HepG2 (cell line): ENCODE results near the gene EPN2. TPM values are rescaled to one million over a fixed set of nuclear protein-coding genes. Genes with fewer than 3 reads are reported as not detected.

Experiments
- ADNP ChIP-seq: sonication (generic); formaldehyde crosslinking; IDR thresholded peaks from 2 replicates; pipeline ENCODE4 v1.4.0; 2020; ENCODE audit warnings: missing genetic modification reagents
- DMAP1 ChIP-seq: IDR thresholded peaks from 2 replicates; pipeline ENCODE4 v1.6.1; 2016
- DNMT3B ChIP-seq: conservative IDR thresholded peaks from 2 replicates; pipeline ENCODE4 v1.6.1; 2016; ENCODE audit warnings: missing biosample characterization, control low read depth
- ELF3 ChIP-seq: IDR thresholded peaks from 2 replicates; pipeline ENCODE4 v1.6.1; 2016; ENCODE audit warnings: missing genetic modification reagents, missing compliant biosample characterization
- FOXA3 ChIP-seq: IDR thresholded peaks from 2 replicates; pipeline ENCODE4 v1.6.1; 2016; ENCODE audit warnings: missing genetic modification reagents, missing compliant biosample characterization
- GZF1 ChIP-seq: sonication (generic); formaldehyde crosslinking; IDR thresholded peaks from 2 replicates; pipeline ENCODE4 v1.5.1; 2020; ENCODE audit warnings: mild to moderate bottlenecking, missing genetic modification reagents
- JUNB ChIP-seq: sonication (generic); formaldehyde crosslinking; IDR thresholded peaks from 2 replicates; pipeline ENCODE4 v1.8.0; 2022; ENCODE audit warnings: missing genetic modification reagents, mild to moderate bottlenecking, borderline replicate concordance
- PPARG ChIP-seq: conservative IDR thresholded peaks from 2 replicates; pipeline ENCODE4 v1.6.1; 2016; ENCODE audit warnings: missing biosample characterization, missing genetic modification reagents
- TBX3 ChIP-seq: fragments of 450-650 bp; IDR thresholded peaks from 2 replicates; pipeline ENCODE4 v1.6.1; 2017; ENCODE audit warnings: antibody characterized with exemption, mild to moderate bottlenecking, inconsistent platforms, borderline replicate concordance
- TCF7 ChIP-seq: sonication (generic); IDR thresholded peaks from 2 replicates; pipeline ENCODE4 v1.6.1; 2016; ENCODE audit warnings: antibody characterized with exemption, low read depth
- TOPORS ChIP-seq: sonication (generic); formaldehyde crosslinking; IDR thresholded peaks from 2 replicates; pipeline ENCODE4 v1.8.0; 2023; ENCODE audit warnings: mild to moderate bottlenecking, missing genetic modification reagents
- YEATS4 ChIP-seq: sonication (generic); formaldehyde crosslinking; IDR thresholded peaks from 2 replicates; pipeline ENCODE4 v1.4.0; 2020; ENCODE audit warnings: missing genetic modification reagents, borderline replicate concordance
- ZNF143 ChIP-seq: sonication (generic); formaldehyde crosslinking; IDR thresholded peaks from 2 replicates; pipeline ENCODE4 v1.4.0; 2020; ENCODE audit warnings: missing genetic modification reagents
- ZNF589 ChIP-seq: sonication (generic); formaldehyde crosslinking; conservative IDR thresholded peaks from 2 replicates; pipeline ENCODE4 v1.8.0; 2022; ENCODE audit warnings: mild to moderate bottlenecking, moderate library complexity, missing genetic modification reagents
- ZNF772 ChIP-seq: sonication (generic); formaldehyde crosslinking; IDR thresholded peaks from 2 replicates; pipeline ENCODE4 v1.5.0; 2020; ENCODE audit warnings: mild to moderate bottlenecking, missing genetic modification reagents
- polyA plus RNA-seq, 8 experiments: library from polyadenylated mRNA; depleted of rRNA in 3 of 8; stranded (reverse) in 7 of 8; unstranded in 1 of 8; fragments of >200 nt; fragmentation: Illumina TruSeq in 4 of 8; extraction: Trizol in 4 of 8; gene quantifications; 2 replicates each; pipeline versions ENCODE4 v1.2.1 to v1.2.3, GENCODE V29; 2011 to 2016; ENCODE audit warnings: low read depth in 4 of 8, missing spikeins in 1 of 8, mixed read lengths in 1 of 8; ENCODE audit not compliant: insufficient read depth in 1 of 8
- total RNA-seq, 5 experiments: library from RNA; depleted of rRNA; stranded (reverse); fragments of >200 nt; fragmentation: Illumina TruSeq; extraction: Trizol; gene quantifications; 2 replicates each; pipeline ENCODE4 v1.2.3, GENCODE V29; 2016; ENCODE audit warnings: low read depth in 1 of 5
- TF ChIP-seq, protein P1 (sequence below): sonication (generic); formaldehyde crosslinking; IDR thresholded peaks from 2 replicates; pipeline ENCODE4 v1.4.0; 2020; ENCODE audit warnings: missing genetic modification reagents
- TF ChIP-seq, protein P2 (sequence below): sonication (generic); formaldehyde crosslinking; IDR thresholded peaks from 2 replicates; pipeline ENCODE4 v1.5.1; 2020; ENCODE audit warnings: mild to moderate bottlenecking, missing genetic modification reagents
- TF ChIP-seq, protein P3 (sequence below): IDR thresholded peaks from 2 replicates; pipeline ENCODE4 v1.6.1; 2016; ENCODE audit warnings: low read depth
- TF ChIP-seq, protein P4 (sequence below): sonication (generic); formaldehyde crosslinking; IDR thresholded peaks from 2 replicates; pipeline ENCODE4 v1.4.0; 2020; ENCODE audit warnings: missing genetic modification reagents, borderline replicate concordance

The EPN2 gene
- total and polyA plus RNA-seq, 2 of the 13 experiments (the other 11 are each of a cell fraction or from before 2014, with no cell fraction given) = 7.8 to 19.2 TPM

DNA sequence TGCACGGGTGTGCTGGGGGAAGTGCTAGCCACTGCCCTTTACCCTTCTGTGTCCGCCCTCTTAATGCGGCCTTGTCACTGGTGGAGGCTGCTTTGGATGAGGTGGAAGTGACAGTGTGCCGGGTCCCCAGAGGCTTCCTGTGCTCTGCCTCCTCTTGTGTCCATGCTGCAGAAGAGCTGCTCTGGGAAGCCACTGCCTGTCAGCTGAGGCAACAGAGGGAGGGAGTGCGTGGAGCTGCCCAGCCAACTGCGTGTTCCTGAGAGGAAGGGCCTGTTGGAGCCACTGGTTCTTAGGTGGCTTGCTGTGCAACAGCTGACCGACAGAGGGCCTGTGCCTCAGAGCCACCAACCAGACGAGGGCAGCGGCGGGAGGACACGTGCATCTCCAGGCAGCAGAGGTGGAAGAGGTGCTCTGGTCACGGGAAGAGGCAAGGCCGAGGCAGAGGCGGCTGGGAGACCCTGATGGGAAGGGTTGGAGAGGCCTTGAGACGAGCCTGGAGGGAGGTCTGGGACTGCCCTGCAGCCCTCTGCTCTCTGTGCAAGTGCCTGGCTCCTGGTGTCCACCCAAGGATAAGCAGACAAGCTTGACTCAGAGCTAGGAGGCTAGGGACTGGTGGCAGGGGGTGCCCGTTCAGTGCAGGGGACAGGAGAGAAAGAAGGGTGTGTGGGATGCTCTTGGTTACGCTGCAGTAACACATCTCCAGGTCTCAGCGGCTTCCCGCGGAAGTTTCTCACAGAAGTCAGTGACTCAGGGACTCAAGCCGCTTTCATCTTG, 100.0 kb downstream of the EPN2 start (continued):
- TF ChIP-seq DNMT3B = no peak
- TF ChIP-seq TBX3 = peak; percentile 18; the same call in 1 of the 2 replicates
- no peak for TF ChIP-seq FOXA3
- TF ChIP-seq YEATS4 = no peak; the same call in 1 of the 2 replicates
- TF ChIP-seq ZNF772 = no peak; the same call in 1 of the 2 replicates
- TF ChIP-seq DMAP1 (CRISPR knock-in tag) = no peak; the same call in 1 of the 2 replicates
- no peak for TF ChIP-seq ADNP (CRISPR knock-in tag)
- no peak for TF ChIP-seq TCF7
- TF ChIP-seq, protein P1, sequence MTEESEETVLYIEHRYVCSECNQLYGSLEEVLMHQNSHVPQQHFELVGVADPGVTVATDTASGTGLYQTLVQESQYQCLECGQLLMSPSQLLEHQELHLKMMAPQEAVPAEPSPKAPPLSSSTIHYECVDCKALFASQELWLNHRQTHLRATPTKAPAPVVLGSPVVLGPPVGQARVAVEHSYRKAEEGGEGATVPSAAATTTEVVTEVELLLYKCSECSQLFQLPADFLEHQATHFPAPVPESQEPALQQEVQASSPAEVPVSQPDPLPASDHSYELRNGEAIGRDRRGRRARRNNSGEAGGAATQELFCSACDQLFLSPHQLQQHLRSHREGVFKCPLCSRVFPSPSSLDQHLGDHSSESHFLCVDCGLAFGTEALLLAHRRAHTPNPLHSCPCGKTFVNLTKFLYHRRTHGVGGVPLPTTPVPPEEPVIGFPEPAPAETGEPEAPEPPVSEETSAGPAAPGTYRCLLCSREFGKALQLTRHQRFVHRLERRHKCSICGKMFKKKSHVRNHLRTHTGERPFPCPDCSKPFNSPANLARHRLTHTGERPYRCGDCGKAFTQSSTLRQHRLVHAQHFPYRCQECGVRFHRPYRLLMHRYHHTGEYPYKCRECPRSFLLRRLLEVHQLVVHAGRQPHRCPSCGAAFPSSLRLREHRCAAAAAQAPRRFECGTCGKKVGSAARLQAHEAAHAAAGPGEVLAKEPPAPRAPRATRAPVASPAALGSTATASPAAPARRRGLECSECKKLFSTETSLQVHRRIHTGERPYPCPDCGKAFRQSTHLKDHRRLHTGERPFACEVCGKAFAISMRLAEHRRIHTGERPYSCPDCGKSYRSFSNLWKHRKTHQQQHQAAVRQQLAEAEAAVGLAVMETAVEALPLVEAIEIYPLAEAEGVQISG (CRISPR knock-in tag) = peak; percentile 87
- peak; percentile 66; the same call in 1 of the 2 replicates for TF ChIP-seq TOPORS (CRISPR knock-in tag)
- no peak for TF ChIP-seq JUNB
- TF ChIP-seq GZF1 (CRISPR knock-in tag) = no peak
- TF ChIP-seq ELF3 (CRISPR knock-in tag) = 0 out of 2 replicates have a peak, but pooled peaks have one; percentile 51
- TF ChIP-seq, protein P2, sequence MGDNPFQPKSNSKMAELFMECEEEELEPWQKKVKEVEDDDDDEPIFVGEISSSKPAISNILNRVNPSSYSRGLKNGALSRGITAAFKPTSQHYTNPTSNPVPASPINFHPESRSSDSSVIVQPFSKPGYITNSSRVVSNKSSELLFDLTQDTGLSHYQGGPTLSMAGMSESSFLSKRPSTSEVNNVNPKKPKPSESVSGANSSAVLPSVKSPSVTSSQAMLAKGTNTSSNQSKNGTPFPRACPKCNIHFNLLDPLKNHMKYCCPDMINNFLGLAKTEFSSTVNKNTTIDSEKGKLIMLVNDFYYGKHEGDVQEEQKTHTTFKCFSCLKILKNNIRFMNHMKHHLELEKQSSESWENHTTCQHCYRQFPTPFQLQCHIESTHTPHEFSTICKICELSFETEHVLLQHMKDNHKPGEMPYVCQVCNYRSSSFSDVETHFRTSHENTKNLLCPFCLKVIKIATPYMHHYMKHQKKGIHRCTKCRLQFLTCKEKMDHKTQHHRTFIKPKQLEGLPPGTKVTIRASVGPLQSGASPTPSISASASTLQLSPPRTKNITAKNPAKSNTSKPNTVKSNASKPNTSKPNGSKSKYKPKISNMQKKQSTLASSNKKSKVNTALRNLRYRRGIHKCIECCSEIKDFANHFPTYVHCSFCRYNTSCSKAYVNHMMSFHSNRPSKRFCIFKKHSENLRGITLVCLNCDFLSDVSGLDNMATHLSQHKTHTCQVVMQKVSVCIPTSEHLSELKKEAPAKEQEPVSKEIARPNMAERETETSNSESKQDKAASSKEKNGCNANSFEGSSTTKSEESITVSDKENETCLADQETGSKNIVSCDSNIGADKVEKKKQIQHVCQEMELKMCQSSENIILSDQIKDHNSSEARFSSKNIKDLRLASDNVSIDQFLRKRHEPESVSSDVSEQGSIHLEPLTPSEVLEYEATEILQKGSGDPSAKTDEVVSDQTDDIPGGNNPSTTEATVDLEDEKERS (CRISPR knock-in tag) = no peak
- no peak for TF ChIP-seq PPARG
- TF ChIP-seq, protein P3, sequence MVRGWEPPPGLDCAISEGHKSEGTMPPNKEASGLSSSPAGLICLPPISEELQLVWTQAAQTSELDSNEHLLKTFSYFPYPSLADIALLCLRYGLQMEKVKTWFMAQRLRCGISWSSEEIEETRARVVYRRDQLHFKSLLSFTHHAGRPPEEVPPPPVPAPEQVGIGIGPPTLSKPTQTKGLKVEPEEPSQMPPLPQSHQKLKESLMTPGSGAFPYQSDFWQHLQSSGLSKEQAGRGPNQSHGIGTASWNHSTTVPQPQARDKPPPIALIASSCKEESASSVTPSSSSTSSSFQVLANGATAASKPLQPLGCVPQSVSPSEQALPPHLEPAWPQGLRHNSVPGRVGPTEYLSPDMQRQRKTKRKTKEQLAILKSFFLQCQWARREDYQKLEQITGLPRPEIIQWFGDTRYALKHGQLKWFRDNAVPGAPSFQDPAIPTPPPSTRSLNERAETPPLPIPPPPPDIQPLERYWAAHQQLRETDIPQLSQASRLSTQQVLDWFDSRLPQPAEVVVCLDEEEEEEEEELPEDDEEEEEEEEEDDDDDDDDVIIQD = no peak
- no peak for TF ChIP-seq ZNF589 (CRISPR knock-in tag)
- TF ChIP-seq, protein P4, sequence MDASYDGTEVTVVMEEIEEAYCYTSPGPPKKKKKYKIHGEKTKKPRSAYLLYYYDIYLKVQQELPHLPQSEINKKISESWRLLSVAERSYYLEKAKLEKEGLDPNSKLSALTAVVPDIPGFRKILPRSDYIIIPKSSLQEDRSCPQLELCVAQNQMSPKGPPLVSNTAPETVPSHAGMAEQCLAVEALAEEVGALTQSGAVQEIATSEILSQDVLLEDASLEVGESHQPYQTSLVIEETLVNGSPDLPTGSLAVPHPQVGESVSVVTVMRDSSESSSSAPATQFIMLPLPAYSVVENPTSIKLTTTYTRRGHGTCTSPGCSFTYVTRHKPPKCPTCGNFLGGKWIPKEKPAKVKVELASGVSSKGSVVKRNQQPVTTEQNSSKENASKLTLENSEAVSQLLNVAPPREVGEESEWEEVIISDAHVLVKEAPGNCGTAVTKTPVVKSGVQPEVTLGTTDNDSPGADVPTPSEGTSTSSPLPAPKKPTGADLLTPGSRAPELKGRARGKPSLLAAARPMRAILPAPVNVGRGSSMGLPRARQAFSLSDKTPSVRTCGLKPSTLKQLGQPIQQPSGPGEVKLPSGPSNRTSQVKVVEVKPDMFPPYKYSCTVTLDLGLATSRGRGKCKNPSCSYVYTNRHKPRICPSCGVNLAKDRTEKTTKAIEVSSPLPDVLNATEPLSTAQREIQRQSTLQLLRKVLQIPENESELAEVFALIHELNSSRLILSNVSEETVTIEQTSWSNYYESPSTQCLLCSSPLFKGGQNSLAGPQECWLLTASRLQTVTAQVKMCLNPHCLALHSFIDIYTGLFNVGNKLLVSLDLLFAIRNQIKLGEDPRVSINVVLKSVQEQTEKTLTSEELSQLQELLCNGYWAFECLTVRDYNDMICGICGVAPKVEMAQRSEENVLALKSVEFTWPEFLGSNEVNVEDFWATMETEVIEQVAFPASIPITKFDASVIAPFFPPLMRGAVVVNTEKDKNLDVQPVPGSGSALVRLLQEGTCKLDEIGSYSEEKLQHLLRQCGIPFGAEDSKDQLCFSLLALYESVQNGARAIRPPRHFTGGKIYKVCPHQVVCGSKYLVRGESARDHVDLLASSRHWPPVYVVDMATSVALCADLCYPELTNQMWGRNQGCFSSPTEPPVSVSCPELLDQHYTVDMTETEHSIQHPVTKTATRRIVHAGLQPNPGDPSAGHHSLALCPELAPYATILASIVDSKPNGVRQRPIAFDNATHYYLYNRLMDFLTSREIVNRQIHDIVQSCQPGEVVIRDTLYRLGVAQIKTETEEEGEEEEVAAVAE (CRISPR knock-in tag) = no peak
- peak; percentile 4 for TF ChIP-seq ZNF143 (CRISPR knock-in tag)
